ENCODE results near the gene ATXN2. TPM values are rescaled to one million over a fixed set of nuclear protein-coding genes. Genes with fewer than 3 reads are reported as not detected.
"Not testable (repeated sequence)": the region's sequence is repeated elsewhere in the genome, so short reads cannot be mapped to it uniquely, and the experiment has no call there.

The ATXN2 gene
- total RNA-seq, 2 donors from 2014 or later = 40.4 to 54.7 TPM

GRCh38 chr12:111590552-111590951, 8.6 kb downstream of the ATXN2 start:
- H3K27me3 Mint-ChIP-seq = no peaks in the 10 kb centered on the region
- H3K36me3 Mint-ChIP-seq (ENCODE audit: low read depth) = no peaks in the 10 kb centered on the region
- ATAC-seq (replicated peaks) = no peak
- H3K4me3 Mint-ChIP-seq = no peak overlapping the region
- H3K27ac Mint-ChIP-seq = no peak overlapping the region
- peaks cover 5% of the 10 kb centered on the region for H3K4me1 Mint-ChIP-seq
- no peaks in the 10 kb centered on the region for H3K9me3 Mint-ChIP-seq

GRCh38 chr12:111589601-111590000, 9.5 kb downstream of the ATXN2 start:
- H3K27me3 Mint-ChIP-seq = no peaks in the 10 kb centered on the region
- H3K4me3 Mint-ChIP-seq = no peak overlapping the region
- no peak overlapping the region for H3K27ac Mint-ChIP-seq
- no peaks in the 10 kb centered on the region for H3K36me3 Mint-ChIP-seq (ENCODE audit: low read depth)
- no peaks in the 10 kb centered on the region for H3K9me3 Mint-ChIP-seq
- peaks cover under 1% of the 10 kb centered on the region for H3K4me1 Mint-ChIP-seq
- ATAC-seq (replicated peaks) = no peak

GRCh38 chr12:111588010-111588409, 11.1 kb downstream of the ATXN2 start:
- ATAC-seq (replicated peaks) = no peak
- H3K27me3 Mint-ChIP-seq = no peaks in the 10 kb centered on the region

GRCh38 chr12:111586986-111587385, 12.1 kb downstream of the ATXN2 start:
- peak overlapping the region; percentile 50 for H3K27ac Mint-ChIP-seq
- no peaks in the 10 kb centered on the region for H3K27me3 Mint-ChIP-seq
- H3K9me3 Mint-ChIP-seq = no peaks in the 10 kb centered on the region
- H3K4me3 Mint-ChIP-seq = no peak overlapping the region
- H3K36me3 Mint-ChIP-seq (ENCODE audit: low read depth) = peaks cover under 1% of the 10 kb centered on the region
- no peaks in the 10 kb centered on the region for H3K4me1 Mint-ChIP-seq
- no peak for ATAC-seq (replicated peaks)

More at GRCh38 chr12:111588010-111588409, 11.1 kb downstream of the ATXN2 start:
- no peaks in the 10 kb centered on the region for H3K36me3 Mint-ChIP-seq (ENCODE audit: low read depth)
- no peak overlapping the region for H3K4me3 Mint-ChIP-seq
- H3K4me1 Mint-ChIP-seq = no peaks in the 10 kb centered on the region
- H3K27ac Mint-ChIP-seq = no peak overlapping the region
- H3K9me3 Mint-ChIP-seq = no peaks in the 10 kb centered on the region

GRCh38 chr12:111585690-111586089, 13.4 kb downstream of the ATXN2 start:
- Mint-ChIP-seq H3K4me3 (no peak overlapping the region), H3K27me3 (no peaks in the 10 kb centered on the region), H3K36me3 (ENCODE audit: low read depth) (peaks cover 10% of the 10 kb centered on the region), H3K4me1 (peaks cover 8% of the 10 kb centered on the region), H3K27ac (no peak overlapping the region), H3K9me3 (no peaks in the 10 kb centered on the region)
- ATAC-seq (replicated peaks) = no peak

- peaks cover 10% of the 10 kb centered on the region for H3K36me3 Mint-ChIP-seq (ENCODE audit: low read depth)
- H3K4me1 Mint-ChIP-seq = peaks cover 8% of the 10 kb centered on the region
- ATAC-seq (replicated peaks) = no peak
- H3K27ac Mint-ChIP-seq = no peak overlapping the region
- H3K27me3 Mint-ChIP-seq = no peaks in the 10 kb centered on the region
- no peaks in the 10 kb centered on the region for H3K9me3 Mint-ChIP-seq
- H3K4me3 Mint-ChIP-seq = no peak overlapping the region
Measured at GRCh38 chr12:111584959-111585358, 14.2 kb downstream of the ATXN2 start.

- H3K4me3 Mint-ChIP-seq; H3K27ac Mint-ChIP-seq; H3K27me3 Mint-ChIP-seq; H3K4me1 Mint-ChIP-seq; H3K36me3 Mint-ChIP-seq (ENCODE audit: low read depth); ATAC-seq (replicated peaks); H3K9me3 Mint-ChIP-seq: not testable (repeated sequence)
Measured at GRCh38 chr12:111583506-111583905, 15.6 kb downstream of the ATXN2 start.

GRCh38 chr12:111582133-111582747, 16.9 kb downstream of the ATXN2 start:
- no peak for ATAC-seq (replicated peaks)

GRCh38 chr12:111581434-111582132, 17.5 kb downstream of the ATXN2 start:
- no peak overlapping the region for H3K4me3 Mint-ChIP-seq
- H3K4me1 Mint-ChIP-seq = peaks cover 13% of the 10 kb centered on the region
- H3K36me3 Mint-ChIP-seq (ENCODE audit: low read depth) = peaks cover 10% of the 10 kb centered on the region
- no peaks in the 10 kb centered on the region for H3K9me3 Mint-ChIP-seq
- peak overlapping the region; percentile 62 for H3K27ac Mint-ChIP-seq
- H3K27me3 Mint-ChIP-seq = no peaks in the 10 kb centered on the region
- ATAC-seq (replicated peaks) = no peak

More at GRCh38 chr12:111582133-111582747, 16.9 kb downstream of the ATXN2 start:
- Mint-ChIP-seq H3K4me1 (peaks cover 13% of the 10 kb centered on the region), H3K27me3 (no peaks in the 10 kb centered on the region), H3K9me3 (no peaks in the 10 kb centered on the region), H3K36me3 (ENCODE audit: low read depth) (peaks cover 10% of the 10 kb centered on the region), H3K27ac (peak overlapping the region; percentile 62), H3K4me3 (no peak overlapping the region)

- H3K9me3 Mint-ChIP-seq = no peaks in the 10 kb centered on the region
- peaks cover 10% of the 10 kb centered on the region for H3K36me3 Mint-ChIP-seq (ENCODE audit: low read depth)
- ATAC-seq (replicated peaks) = no peak
- no peak overlapping the region for H3K4me3 Mint-ChIP-seq
- no peak overlapping the region for H3K27ac Mint-ChIP-seq
- H3K4me1 Mint-ChIP-seq = peaks cover 13% of the 10 kb centered on the region
- no peaks in the 10 kb centered on the region for H3K27me3 Mint-ChIP-seq
Measured at GRCh38 chr12:111580737-111581136, 18.4 kb downstream of the ATXN2 start.

GRCh38 chr12:111580119-111580425, 19.0 kb downstream of the ATXN2 start:
- Mint-ChIP-seq H3K4me3 (no peak overlapping the region), H3K27ac (no peak overlapping the region), H3K4me1 (peaks cover 13% of the 10 kb centered on the region), H3K9me3 (no peaks in the 10 kb centered on the region), H3K36me3 (ENCODE audit: low read depth) (peaks cover 10% of the 10 kb centered on the region), H3K27me3 (no peaks in the 10 kb centered on the region)
- ATAC-seq (replicated peaks) = no peak

GRCh38 chr12:111578971-111579340, 20.2 kb downstream of the ATXN2 start:
- Mint-ChIP-seq H3K4me3 (no peak overlapping the region), H3K27me3 (no peaks in the 10 kb centered on the region), H3K4me1 (peaks cover 13% of the 10 kb centered on the region), H3K27ac (no peak overlapping the region), H3K9me3 (no peaks in the 10 kb centered on the region), H3K36me3 (ENCODE audit: low read depth) (peaks cover 10% of the 10 kb centered on the region)
- no peak for ATAC-seq (replicated peaks)

- H3K27ac Mint-ChIP-seq = peak overlapping the region; percentile 14
- no peak overlapping the region for H3K4me3 Mint-ChIP-seq
- no peaks in the 10 kb centered on the region for H3K27me3 Mint-ChIP-seq
- ATAC-seq (replicated peaks) = peak; percentile 52
- peaks cover 13% of the 10 kb centered on the region for H3K4me1 Mint-ChIP-seq
- H3K36me3 Mint-ChIP-seq (ENCODE audit: low read depth) = peaks cover 10% of the 10 kb centered on the region
- no peaks in the 10 kb centered on the region for H3K9me3 Mint-ChIP-seq
Measured at GRCh38 chr12:111578276-111578970, 20.7 kb downstream of the ATXN2 start.

- no peak for ATAC-seq (replicated peaks)
- H3K9me3 Mint-ChIP-seq = no peaks in the 10 kb centered on the region
- peak overlapping the region; percentile 15 for H3K27ac Mint-ChIP-seq
- peaks cover 13% of the 10 kb centered on the region for H3K4me1 Mint-ChIP-seq
- no peaks in the 10 kb centered on the region for H3K27me3 Mint-ChIP-seq
- no peaks in the 10 kb centered on the region for H3K36me3 Mint-ChIP-seq (ENCODE audit: low read depth)
- no peak overlapping the region for H3K4me3 Mint-ChIP-seq
Measured at GRCh38 chr12:111574797-111575443, 24.2 kb downstream of the ATXN2 start.

- no peak overlapping the region for H3K27ac Mint-ChIP-seq
- no peaks in the 10 kb centered on the region for H3K9me3 Mint-ChIP-seq
- H3K4me3 Mint-ChIP-seq = no peak overlapping the region
- no peak for ATAC-seq (replicated peaks)
- peaks cover 5% of the 10 kb centered on the region for H3K36me3 Mint-ChIP-seq (ENCODE audit: low read depth)
- H3K4me1 Mint-ChIP-seq = peaks cover 25% of the 10 kb centered on the region
- H3K27me3 Mint-ChIP-seq = no peaks in the 10 kb centered on the region
Measured at GRCh38 chr12:111573476-111573875, 25.6 kb downstream of the ATXN2 start.

All from activated T-helper 17 cell treated with anti-CD3 and anti-CD28 coated beads, Interleukin-2, amount 50 U/mL, for 72 hours (primary cell).